ENCODE data around the gene MFGE8.

DNA sequence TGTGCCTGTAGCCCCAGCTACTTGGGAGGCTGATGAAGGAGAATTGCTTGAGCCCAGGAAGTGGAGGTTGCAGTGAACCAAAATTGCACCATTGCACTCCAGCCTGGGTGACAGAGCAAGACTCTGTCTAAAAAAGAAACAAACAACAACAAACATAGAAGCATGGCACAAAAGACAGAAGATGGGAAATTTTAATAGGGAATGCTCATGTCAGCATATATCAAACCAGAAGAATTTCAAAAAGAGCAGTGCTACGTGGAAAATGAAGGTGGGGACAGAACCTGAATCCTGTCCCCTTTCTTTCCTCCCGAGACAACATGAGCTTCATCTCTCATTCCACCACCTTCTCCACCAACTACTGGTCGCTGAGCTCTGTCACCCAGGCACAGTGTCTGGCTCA is 46.3 kb upstream of the MFGE8 start:
- TF ChIP-seq, protein P1, sequence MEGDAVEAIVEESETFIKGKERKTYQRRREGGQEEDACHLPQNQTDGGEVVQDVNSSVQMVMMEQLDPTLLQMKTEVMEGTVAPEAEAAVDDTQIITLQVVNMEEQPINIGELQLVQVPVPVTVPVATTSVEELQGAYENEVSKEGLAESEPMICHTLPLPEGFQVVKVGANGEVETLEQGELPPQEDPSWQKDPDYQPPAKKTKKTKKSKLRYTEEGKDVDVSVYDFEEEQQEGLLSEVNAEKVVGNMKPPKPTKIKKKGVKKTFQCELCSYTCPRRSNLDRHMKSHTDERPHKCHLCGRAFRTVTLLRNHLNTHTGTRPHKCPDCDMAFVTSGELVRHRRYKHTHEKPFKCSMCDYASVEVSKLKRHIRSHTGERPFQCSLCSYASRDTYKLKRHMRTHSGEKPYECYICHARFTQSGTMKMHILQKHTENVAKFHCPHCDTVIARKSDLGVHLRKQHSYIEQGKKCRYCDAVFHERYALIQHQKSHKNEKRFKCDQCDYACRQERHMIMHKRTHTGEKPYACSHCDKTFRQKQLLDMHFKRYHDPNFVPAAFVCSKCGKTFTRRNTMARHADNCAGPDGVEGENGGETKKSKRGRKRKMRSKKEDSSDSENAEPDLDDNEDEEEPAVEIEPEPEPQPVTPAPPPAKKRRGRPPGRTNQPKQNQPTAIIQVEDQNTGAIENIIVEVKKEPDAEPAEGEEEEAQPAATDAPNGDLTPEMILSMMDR (conservative IDR thresholded peaks at IDR 0.05; ENCODE audit: low read depth, low read length), result no peak
- no peak for TF ChIP-seq EZH2 (IDR thresholded peaks at IDR 0.05; ENCODE audit: low read length, unreplicated experiment)
- TF ChIP-seq EZH2phosphoT487 (IDR thresholded peaks at IDR 0.05; ENCODE audit: borderline replicate concordance, low read length), result no peak

All from PC-3 (cell line).